Smooth muscle cell (in vitro differentiated cells): ENCODE data around the gene KCTD20. TPM values are rescaled to one million over a fixed set of nuclear protein-coding genes. Genes with fewer than 3 reads are reported as not detected.

Experiments used
- DNase-seq: peaks from one replicate; lab custom pipeline; 2025; ENCODE audit not compliant: unreplicated experiment; lab: John Stamatoyannopoulos, UW
- H2AFZ ChIP-seq: fragments of 200-600 bp; sonication (generic); 2 replicates; pipeline ENCODE4 v1.6.0; 2016; ENCODE audit warnings: antibody characterized with exemption, low read depth, mild to moderate bottlenecking
- H3F3A ChIP-seq: fragments of 200-600 bp; sonication (generic); 2 replicates; pipeline ENCODE4 v1.6.0; 2017; ENCODE audit warnings: antibody characterized with exemption, low read depth
- H3K27ac ChIP-seq: fragments of 200-600 bp; sonication (generic); 2 replicates; pipeline ENCODE4 v1.5.1; 2016; ENCODE audit warnings: low read depth, mild to moderate bottlenecking
- H3K27me3 ChIP-seq: fragments of 200-600 bp; sonication (generic); 2 replicates; pipeline ENCODE4 v1.6.1; 2016; ENCODE audit warnings: low read depth, mild to moderate bottlenecking
- H3K36me3 ChIP-seq: fragments of 200-600 bp; sonication (generic); 2 replicates; pipeline ENCODE4 v1.5.1; 2016; ENCODE audit warnings: low read depth
- H3K4me1 ChIP-seq: fragments of 200-600 bp; sonication (generic); 2 replicates; pipeline ENCODE4 v1.5.1; 2016; ENCODE audit warnings: low read depth
- H3K4me2 ChIP-seq: fragments of 200-600 bp; sonication (generic); 2 replicates; pipeline ENCODE4 v1.6.0; 2016; ENCODE audit warnings: mild to moderate bottlenecking
- H3K4me3 ChIP-seq: fragments of 200-600 bp; sonication (generic); 2 replicates; pipeline ENCODE4 v1.5.1; 2016; ENCODE audit warnings: mild to moderate bottlenecking
- H3K79me2 ChIP-seq: fragments of 200-600 bp; sonication (generic); 2 replicates; pipeline ENCODE4 v1.6.0; 2016; ENCODE audit warnings: low read depth, mild to moderate bottlenecking
- H3K9ac ChIP-seq: fragments of 200-600 bp; sonication (generic); 2 replicates; pipeline ENCODE4 v1.6.0; 2016; ENCODE audit warnings: low read depth
- H3K9me3 ChIP-seq: fragments of 200-600 bp; sonication (generic); replicated peaks from 2 replicates; pipeline ENCODE4 v1.5.1; 2016; ENCODE audit warnings: low read depth
- H4K20me1 ChIP-seq: fragments of 200-600 bp; sonication (generic); 2 replicates; pipeline ENCODE4 v1.6.0; 2016; ENCODE audit warnings: low read depth
- WGBS: methylation state at CpG from one replicate; pipeline ENCODE4 v1.1.7; 2016; ENCODE audit warnings: low lambda C conversion rate; 5-methylcytosine and 5-hydroxymethylcytosine counted together
- polyA plus RNA-seq: library from polyadenylated mRNA; unstranded; fragments of >200 nt; fragmentation: Nextera tagmentation; extraction: Ambion mirVana; gene quantifications from 2 replicates; pipeline ENCODE4 v1.2.1, GENCODE V29; 2016
- total RNA-seq: library from RNA; depleted of rRNA; stranded (reverse); fragments of >200 nt; gene quantifications from 2 replicates; pipeline ENCODE4 v1.2.3, GENCODE V29; 2014
- TF ChIP-seq, protein P1 (sequence below): fragments of 200-600 bp; sonication (generic); IDR thresholded peaks from 2 replicates; pipeline ENCODE4 v1.5.1; 2017; ENCODE audit warnings: borderline replicate concordance, mild to moderate bottlenecking, antibody characterized with exemption; ENCODE audit not compliant: insufficient read depth, poor library complexity, severe bottlenecking

The KCTD20 gene
- total and polyA plus RNA-seq, 2 experiments from 2014 or later = 31.3 to 54.9 TPM

DNA sequence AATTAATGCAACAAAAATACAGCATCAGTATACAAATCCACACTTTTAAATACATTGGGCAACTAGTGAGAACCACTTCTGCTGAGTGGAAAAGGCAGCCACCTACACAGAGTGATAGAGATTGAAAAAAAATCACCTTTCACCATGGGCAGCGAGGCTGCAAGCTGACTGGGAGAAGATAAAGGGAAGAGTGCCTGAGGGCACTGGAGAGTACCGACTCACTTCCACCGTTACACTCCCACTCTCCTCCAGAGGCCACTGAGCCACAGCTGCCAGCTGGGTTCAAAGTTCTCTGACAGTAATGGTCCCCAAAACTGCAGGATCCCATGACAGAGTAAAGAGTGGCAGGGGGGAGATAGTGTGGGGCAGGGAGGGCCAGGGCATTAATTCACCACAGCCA lies 24.2 kb upstream of the KCTD20 start:
- Histone ChIP-seq H4K20me1 (no peaks in the 10 kb centered on the region), H3K36me3 (no peaks in the 10 kb centered on the region), H3K9ac (no peak overlapping the region), H3K27ac (no peak overlapping the region), H3K9me3 (no peaks in the 10 kb centered on the region), H3K4me2 (no peak overlapping the region), H3K27me3 (no peaks in the 10 kb centered on the region), H3K4me3 (no peak overlapping the region), H3K4me1 (peaks cover 7% of the 10 kb centered on the region), H3K79me2 (no peaks in the 10 kb centered on the region), H3F3A (peaks cover 6% of the 10 kb centered on the region), H2AFZ (no peak overlapping the region)
- TF ChIP-seq, protein P1, sequence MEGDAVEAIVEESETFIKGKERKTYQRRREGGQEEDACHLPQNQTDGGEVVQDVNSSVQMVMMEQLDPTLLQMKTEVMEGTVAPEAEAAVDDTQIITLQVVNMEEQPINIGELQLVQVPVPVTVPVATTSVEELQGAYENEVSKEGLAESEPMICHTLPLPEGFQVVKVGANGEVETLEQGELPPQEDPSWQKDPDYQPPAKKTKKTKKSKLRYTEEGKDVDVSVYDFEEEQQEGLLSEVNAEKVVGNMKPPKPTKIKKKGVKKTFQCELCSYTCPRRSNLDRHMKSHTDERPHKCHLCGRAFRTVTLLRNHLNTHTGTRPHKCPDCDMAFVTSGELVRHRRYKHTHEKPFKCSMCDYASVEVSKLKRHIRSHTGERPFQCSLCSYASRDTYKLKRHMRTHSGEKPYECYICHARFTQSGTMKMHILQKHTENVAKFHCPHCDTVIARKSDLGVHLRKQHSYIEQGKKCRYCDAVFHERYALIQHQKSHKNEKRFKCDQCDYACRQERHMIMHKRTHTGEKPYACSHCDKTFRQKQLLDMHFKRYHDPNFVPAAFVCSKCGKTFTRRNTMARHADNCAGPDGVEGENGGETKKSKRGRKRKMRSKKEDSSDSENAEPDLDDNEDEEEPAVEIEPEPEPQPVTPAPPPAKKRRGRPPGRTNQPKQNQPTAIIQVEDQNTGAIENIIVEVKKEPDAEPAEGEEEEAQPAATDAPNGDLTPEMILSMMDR = no peak
- DNase-seq = no peak
- 42% methylated on average over 3 of the region's 3 CpGs for WGBS

DNA sequence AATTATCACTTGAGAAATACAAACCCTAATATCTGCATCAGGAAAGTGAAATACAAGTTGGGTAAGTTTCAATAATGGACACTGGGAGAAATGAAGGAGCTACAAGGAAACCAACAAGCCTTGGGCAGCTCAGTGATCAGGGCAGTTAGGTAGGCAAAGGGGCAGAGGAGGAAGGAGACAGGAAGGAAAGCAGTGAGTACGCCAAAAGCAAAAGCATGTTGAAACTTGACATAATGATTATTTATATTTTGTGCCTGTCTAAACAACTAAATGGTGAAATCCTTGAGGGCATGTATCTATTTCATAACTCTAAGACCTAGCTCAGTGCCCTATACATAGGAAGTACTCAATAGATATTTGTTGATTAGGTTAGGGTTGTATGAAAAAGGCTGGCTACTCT lies 23.5 kb upstream of the KCTD20 start:
- H3K79me2 ChIP-seq = no peaks in the 10 kb centered on the region
- no peak overlapping the region for H3K4me2 ChIP-seq
- H3F3A ChIP-seq = peaks cover 9% of the 10 kb centered on the region
- H3K27ac ChIP-seq = no peak overlapping the region
- H3K4me1 ChIP-seq = peaks cover 12% of the 10 kb centered on the region
- H3K9ac ChIP-seq = no peak overlapping the region
- H3K4me3 ChIP-seq = no peak overlapping the region
- no peaks in the 10 kb centered on the region for H3K27me3 ChIP-seq
- H4K20me1 ChIP-seq = no peaks in the 10 kb centered on the region
- 87% methylated on average over 1 of the region's 1 CpG for WGBS
- TF ChIP-seq, protein P1 = no peak
- H3K36me3 ChIP-seq = no peaks in the 10 kb centered on the region
- no peak for DNase-seq
- H2AFZ ChIP-seq = no peak overlapping the region
- H3K9me3 ChIP-seq = no peaks in the 10 kb centered on the region

DNA sequence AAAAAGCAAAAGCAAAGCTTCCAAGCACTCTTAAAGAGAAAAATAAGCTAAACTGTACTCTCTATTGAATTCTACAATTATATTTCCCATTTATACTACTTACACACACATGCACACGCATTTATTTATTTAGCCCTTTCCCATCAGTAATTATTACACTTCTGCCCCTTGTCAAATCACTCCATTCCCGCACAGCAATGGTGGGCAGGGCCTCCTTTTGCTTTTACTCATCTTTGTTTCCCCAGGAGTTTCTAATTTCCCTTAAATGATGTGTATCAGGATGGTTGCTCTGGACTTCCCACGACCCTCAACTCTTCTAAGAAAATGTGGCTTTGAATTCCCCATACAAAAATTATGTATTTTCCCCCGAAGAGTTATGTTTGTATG lies 20.1 kb upstream of the KCTD20 start:
- TF ChIP-seq, protein P1 = no peak
- H3K27me3 ChIP-seq = no peaks in the 10 kb centered on the region
- no peaks in the 10 kb centered on the region for H3K36me3 ChIP-seq
- H3K4me3 ChIP-seq = peak overlapping the region; percentile 59
- peaks cover 9% of the 10 kb centered on the region for H3F3A ChIP-seq
- peak overlapping the region; percentile 56 for H3K27ac ChIP-seq
- H3K9ac ChIP-seq = peak overlapping the region; percentile 42
- H3K9me3 ChIP-seq = no peaks in the 10 kb centered on the region
- no peaks in the 10 kb centered on the region for H4K20me1 ChIP-seq
- H2AFZ ChIP-seq = peak overlapping the region; percentile 96
- H3K4me1 ChIP-seq = peaks cover 12% of the 10 kb centered on the region
- no peaks in the 10 kb centered on the region for H3K79me2 ChIP-seq
- WGBS = 50% methylated on average over 4 of the region's 4 CpGs
- no peak for DNase-seq
- H3K4me2 ChIP-seq = peak overlapping the region; percentile 96

DNA sequence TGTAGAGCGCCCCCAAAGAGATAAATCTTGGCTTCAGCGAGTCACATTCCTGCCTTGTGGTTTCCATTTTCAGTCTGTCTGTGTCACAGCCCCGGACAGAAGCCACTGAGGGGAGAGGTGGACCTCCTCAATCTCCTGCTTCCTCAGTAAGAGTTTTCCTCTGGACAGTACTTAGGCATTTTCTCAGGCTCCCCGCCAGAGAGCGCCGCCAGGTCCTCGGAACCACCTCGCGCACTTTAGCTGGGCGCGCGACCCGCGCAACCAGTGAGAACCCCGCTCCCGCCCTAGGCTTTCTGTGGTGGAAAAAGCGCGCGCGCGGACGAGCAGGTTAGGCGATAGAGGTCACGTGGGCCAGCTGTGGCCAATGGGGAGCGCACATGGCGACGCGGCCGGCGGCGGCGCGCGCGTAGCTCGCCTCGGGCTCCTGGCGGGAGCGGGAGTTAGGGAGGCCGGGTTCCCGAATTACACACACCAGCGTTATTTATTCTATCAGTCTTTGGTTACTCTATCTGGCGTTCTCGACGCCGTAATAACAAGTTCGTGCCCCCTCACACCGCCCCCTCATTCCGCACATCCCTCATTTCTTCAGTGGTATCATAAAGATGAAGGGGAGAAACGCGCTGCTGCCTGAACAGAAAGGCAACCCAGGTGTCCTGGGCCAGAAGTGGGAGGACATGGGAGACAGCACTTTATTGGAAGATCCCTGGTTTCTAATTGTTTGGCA lies 19.5 kb upstream of the KCTD20 start:
- Histone ChIP-seq H3K9me3 (no peaks in the 10 kb centered on the region), H3K27me3 (no peaks in the 10 kb centered on the region), H3K27ac (peak overlapping the region; percentile 56), H3K36me3 (no peaks in the 10 kb centered on the region), H4K20me1 (no peaks in the 10 kb centered on the region), H3F3A (peaks cover 9% of the 10 kb centered on the region), H3K4me3 (peak overlapping the region; percentile 59), H2AFZ (peak overlapping the region; percentile 99), H3K79me2 (no peaks in the 10 kb centered on the region), H3K4me1 (peaks cover 12% of the 10 kb centered on the region), H3K4me2 (peak overlapping the region; percentile 96), H3K9ac (peak overlapping the region; percentile 42)
- WGBS = 1% methylated on average over 51 of the region's 51 CpGs
- TF ChIP-seq, protein P1 = peak; percentile 48
- peak; percentile 95 for DNase-seq
